ENCODE measurements around the gene TESPA1. TPM values are rescaled to one million over a fixed set of nuclear protein-coding genes. Genes with fewer than 3 reads are reported as not detected.

Gene TESPA1
- polyA plus RNA-seq, 1 donor: 0.92 TPM

Other genes with a start within 250 kb of the TESPA1 start
- not detected for gene MUCL1, start 130.2 kb downstream of the TESPA1 start, polyA plus RNA-seq (ENCODE audit: insufficient read length)
- not detected for gene NEUROD4, start 35.2 kb upstream of the TESPA1 start, polyA plus RNA-seq (ENCODE audit: insufficient read length)
- not detected for gene OR9K2, start 141.6 kb upstream of the TESPA1 start, polyA plus RNA-seq (ENCODE audit: insufficient read length)
- not detected for gene OR10A7, start 236.3 kb upstream of the TESPA1 start, polyA plus RNA-seq (ENCODE audit: insufficient read length)